Fibroblast of peridontal ligament (primary cell): ENCODE measurements around the gene CPEB4.

ENCODE experiments used
- DNase-seq: peaks from one replicate; pipeline ENCODE4 v3.0.0-alpha.2; 2010; ENCODE audit errors: extremely low read depth

CPEB4 gene

DNA sequence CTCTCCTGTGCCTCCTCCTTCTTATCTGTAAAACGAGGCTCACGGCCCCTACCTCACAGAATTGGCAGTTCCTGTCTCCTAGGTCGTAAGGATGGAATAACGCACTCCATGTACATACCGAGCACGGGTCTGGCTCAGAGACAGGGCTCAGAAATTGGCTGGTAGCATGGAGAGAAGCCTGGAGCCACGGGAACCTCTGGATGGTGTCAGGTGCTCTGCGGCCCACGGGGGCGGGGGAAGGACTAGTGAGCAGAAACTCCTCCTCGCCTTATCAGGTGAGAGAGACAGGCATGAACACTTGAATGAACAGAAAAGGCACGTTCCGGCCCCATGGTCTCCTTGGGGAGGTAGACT is 85.4 kb downstream of the CPEB4 start:
- no peak for DNase-seq

DNA sequence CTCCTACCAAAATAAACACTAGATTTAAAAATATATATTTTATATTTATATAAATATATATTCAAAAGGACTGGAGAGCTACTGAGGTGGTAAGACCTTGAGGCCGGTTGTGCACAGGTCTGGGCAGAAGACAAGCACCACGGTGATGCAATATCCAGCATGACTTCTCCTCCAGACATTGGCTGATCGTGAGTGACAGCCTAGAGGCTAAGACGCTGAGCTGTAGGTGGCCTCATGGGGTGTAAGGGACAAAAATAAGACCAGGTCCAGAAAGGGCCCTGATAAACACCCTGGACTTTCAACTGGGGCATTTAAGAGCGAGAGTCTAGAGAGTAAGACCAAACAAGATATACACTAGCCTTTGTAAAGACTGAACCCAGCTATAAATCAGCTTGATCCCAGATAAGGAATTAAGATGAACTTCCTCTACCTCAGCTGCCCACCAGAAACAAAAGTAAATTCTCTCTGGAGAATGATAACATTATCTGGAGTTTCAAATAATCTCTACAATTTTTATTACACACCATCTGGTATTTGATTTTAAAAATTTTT is 86.6 kb downstream of the CPEB4 start:
- DNase-seq: no peak

DNA sequence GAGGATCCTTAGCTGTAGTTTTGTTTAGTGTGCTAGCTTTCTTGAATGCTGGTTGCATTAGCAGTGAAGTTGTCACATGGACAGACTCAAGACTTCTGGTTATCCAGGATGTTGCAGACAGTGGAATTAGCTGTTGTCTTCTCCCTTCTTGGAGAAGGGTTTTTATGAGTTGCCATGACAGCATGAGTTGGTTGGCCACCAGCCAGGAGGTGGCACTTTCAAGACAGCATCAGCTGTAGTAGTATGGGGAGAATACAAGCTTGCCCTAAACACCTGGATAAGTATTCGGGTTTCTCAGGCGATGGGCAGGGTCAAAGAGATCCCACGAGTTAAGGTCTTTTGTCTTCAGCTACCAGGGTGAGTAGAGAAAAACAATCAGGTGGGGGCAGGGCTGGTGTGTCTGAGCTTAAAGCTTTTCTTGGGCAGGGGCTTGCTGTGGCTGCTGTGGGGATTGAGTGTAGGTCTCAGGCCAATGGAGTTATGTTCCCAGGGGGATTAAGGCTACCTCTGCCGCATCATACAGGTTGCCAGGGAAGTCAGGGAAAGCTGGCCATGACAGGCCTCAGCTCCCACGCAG is 93.1 kb downstream of the CPEB4 start:
- DNase-seq: no peak

DNA sequence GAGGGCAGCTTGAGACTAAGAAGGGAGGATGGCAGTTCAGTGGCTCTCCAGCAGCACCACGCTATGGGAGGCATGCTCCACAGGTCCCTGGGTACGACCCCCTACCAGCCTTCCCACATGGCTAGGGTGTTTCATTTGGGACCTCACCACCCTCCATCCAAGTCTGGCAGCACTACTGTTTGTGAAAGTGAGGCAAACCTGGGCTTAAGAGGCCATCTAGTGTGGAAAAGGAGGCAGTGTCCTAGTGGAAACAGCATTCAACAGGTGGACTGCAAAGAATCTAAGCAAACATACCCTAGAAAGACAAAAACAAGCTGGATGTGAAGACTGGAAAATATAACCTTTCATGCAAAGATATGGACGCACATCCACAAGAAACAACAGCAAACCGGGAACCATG is 96.1 kb downstream of the CPEB4 start:
- DNase-seq: peak; percentile 21

DNA sequence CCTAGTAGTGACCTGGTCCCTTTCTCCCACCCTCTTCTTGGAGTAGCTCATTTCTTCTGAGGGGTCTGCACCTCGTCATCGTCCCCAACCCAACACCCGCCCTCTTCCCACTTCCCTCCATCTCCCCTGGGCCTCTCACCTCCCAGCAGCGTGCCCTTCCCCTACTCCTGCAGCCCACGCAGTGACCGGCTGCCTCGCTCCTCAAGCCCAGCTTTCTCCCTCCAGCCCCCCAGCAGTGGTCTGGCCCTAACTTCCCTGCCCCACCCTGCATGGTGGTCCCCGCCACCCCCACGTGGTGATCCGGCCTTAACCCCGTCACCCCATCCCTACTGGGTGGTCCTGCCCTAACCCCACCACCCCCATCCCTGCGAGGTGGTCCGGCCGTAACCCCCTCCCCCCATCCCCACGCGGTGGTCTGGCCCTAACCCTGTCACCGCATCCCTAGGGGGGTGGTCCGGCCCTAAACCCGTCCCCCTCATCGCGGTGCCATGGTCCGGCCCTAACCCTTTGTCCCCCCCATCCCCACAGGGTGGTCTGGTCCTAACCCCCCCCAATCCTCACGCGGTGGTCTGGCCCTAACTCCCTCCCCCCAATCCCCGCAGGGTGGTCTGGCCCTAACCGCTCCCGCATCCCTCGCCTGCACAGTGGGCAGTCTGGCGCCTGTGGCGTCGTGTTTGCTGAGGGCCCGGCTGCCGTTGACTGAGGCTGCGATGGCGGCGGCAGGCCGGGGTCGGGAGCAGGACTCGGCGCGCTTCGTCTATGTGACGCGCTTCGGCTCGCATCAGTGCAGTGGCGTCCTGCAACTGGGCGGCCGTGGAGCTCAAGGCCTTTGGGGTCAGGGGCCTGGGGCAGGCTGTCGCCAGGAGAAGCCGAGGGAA is 100.6 kb downstream of the CPEB4 start, which contains the start of gene C5orf47:
C5orf47 (plus strand) TSS at position 617 of the 878 bp plus-strand sequence; CDS start at position 711, 94 bp downstream.
- no peak for DNase-seq

DNA sequence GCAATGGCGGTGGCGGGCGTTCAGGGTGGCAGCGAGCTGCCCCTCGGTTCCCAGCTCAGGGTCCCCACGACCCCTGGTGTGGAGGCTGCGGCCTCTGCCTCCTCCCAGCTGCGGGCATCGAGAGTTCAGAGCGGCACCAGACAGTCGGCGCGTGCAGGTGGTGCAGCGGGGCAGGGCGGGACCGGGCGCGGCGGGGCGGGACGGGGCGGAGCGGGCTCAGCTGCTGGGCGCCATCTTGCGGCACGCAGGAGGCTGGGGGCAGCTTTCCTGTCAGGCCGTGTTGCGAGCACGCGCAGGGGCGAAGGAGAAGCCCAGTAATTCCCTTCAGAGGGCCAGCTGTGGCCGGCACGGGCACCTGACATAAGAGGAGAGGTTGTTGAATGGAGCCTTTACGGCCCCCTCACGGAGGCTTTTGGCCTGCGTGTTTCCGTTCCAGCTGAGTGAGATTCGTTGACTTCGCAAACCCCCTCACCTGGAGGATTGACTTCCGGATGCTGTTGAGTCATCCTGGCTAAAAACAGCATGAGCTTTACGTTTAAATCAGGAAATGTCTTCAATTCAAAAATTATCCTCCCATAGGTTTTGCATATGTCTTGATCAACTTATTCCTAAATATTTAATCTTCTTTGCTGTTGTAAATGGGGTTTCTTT is 101.4 kb downstream of the CPEB4 start:
- DNase-seq: no peak

DNA sequence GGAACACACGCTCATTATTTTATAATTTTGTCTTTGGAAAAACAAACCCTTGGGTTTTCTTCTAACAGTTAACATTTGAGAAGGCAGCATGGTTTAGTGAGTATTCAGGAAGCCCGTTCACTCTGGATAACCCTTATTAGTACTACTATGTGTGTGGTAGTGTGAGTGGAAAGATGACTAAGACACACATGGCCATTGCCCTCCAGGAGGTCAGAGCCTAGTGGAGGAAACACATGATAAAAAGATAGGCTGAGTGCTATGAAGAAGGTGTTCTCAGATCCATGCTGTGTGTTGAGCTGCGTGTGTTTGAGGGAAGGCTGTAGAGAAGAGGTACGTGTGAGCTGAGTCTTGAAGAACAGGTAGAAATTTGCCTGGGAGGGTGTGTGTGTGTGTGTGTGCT is 109.2 kb downstream of the CPEB4 start:
- no peak for DNase-seq

DNA sequence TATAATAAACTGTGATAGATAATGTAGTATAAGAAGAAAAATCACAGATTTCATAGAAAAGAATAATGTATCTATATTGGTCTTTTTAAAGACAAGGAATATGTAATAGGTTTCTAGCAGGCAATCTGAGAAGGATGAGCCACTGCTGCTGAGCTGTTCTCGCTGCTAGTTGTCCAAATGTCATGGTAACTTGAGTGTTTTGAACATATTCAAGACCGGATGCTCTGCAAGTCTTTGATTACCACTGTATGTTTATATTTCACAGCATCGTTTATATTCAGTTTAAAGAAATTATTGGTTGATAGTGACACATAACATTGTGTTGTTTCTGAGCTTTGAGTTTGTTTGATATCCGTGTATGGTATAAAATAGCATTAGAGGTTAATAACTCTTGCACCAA is 110.4 kb downstream of the CPEB4 start:
- no peak for DNase-seq

DNA sequence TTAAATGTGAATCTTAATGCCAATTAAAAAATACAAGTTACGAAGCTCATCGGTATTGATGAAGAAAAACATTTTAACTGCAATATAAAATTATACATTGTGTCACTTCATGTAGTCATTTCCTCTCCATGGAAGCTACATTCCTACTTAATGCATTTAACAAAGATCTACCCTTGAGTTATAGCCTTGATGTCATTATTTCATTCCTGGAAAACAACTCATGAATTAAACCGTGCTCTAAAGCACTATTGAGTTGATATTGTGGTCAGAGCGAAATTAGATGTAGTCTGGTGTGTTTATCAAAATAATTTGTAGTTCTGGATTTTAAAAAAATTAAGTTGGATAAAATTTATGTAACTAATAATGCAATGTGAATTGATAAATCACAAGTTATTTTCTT is 111.9 kb downstream of the CPEB4 start:
- no peak for DNase-seq

DNA sequence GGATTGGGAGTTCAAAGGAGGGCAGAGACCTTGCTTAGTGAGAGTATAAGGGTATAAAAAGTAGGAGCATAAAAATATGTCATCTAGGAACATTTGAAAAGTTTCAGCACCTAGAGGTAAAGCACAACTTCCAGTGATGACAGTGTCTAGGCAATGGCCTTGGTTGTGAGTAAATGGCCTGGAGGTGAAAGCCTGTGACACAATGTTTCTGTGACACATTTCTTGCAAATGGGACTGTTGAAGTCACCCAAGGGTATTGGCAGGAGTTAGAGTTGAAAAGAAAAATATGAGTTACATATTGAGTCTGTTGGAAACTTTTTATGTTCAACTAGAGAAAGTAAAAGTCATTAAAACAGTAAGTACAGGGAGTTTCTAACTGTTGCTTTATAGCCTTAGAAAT is 115.6 kb downstream of the CPEB4 start:
- no peak for DNase-seq

DNA sequence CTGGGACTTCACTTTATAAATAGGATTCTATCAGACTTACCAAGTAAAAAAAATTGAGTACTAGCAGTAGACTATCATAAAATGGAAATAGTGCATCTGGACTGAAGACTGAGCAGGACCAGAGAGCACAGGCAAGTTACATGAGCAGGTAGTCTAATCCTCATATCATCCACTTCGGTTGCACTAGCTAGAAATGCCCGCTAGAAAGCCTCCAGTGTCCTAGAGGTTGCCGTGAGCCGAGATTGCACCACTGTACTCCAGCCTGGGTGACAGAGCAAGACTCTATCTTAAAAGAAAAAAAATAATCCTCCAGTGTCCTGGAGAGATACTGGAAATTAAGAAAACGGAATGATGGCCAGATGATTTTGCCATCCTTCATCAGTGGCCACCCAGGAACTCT is 120.8 kb downstream of the CPEB4 start:
- DNase-seq: no peak

DNA sequence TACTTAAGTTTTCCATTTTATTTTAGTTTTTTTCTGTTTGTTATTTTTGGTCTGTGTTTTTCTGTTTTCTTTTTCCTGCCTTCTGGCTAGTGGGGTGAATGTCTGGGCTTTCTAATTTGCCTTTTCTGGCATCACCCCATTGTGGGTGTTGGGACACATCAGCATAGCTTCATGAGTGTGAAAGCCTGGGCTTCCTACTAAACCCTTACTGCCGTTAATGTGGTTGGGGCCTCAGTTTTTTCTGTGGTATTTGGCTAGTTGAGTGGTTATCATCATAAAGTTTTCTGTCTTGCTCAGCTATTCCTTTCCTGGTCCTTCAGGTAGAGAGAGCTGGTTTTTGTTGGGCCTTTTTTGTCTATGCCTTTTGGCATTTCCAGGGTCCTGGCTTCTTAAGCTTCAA is 122.2 kb downstream of the CPEB4 start:
- DNase-seq: no peak

DNA sequence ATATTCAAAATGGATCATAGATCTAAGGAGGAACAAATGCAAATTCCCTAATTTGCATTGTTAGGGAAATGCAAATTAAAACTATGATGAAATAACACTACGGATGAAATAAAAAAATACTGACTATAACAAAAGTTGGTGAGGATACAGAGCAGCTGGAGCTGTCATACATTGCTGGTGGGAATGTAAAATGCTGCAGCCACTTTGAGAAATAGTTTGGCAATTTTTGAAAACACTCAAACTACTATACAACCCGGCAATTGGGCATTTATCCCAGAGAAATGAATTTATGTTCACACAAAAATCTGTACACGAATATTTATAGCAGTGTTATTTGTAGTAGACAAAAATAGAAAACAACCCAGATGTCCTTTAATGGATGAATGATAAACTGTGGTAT is 123.3 kb downstream of the CPEB4 start:
- no peak for DNase-seq
